GM10248 (cell line): Measurements from ENCODE around the gene CDKN2D.
"Not testable (repeated sequence)": the region's sequence is repeated elsewhere in the genome, so short reads cannot be mapped to it uniquely, and the experiment has no call there.

Source experiments
- CTCF ChIA-PET: fragments of 300-600 bp; sonication (Branson Sonifier 250); formaldehyde crosslinking; extraction: SDS; loops from one replicate; lab custom pipeline; 2021; ENCODE audit warnings: antibody characterized with exemption; lab: Yijun Ruan, JAX
- POLR2A ChIA-PET: fragments of 350-650 bp; sonication (Branson Sonifier 250); formaldehyde crosslinking; extraction: SDS; loops from one replicate; lab custom pipeline; 2020; ENCODE audit warnings: antibody characterized with exemption; lab: Yijun Ruan, JAX
- DNase-seq: peaks from one replicate; pipeline ENCODE4 v3.0.0; 2012; ENCODE audit errors: extremely low spot score
- TF ChIP-seq, protein P1 (sequence below): IDR thresholded peaks from 2 replicates; pipeline ENCODE4 v1.5.1; 2012; ENCODE audit warnings: mild to moderate bottlenecking, low read depth; ENCODE audit errors: extremely low read depth, missing control alignments, control extremely low read depth

The CDKN2D gene

GRCh38 chr19:10553943-10554381 is 14.8 kb downstream of the CDKN2D start:
- TF ChIP-seq, protein P1, sequence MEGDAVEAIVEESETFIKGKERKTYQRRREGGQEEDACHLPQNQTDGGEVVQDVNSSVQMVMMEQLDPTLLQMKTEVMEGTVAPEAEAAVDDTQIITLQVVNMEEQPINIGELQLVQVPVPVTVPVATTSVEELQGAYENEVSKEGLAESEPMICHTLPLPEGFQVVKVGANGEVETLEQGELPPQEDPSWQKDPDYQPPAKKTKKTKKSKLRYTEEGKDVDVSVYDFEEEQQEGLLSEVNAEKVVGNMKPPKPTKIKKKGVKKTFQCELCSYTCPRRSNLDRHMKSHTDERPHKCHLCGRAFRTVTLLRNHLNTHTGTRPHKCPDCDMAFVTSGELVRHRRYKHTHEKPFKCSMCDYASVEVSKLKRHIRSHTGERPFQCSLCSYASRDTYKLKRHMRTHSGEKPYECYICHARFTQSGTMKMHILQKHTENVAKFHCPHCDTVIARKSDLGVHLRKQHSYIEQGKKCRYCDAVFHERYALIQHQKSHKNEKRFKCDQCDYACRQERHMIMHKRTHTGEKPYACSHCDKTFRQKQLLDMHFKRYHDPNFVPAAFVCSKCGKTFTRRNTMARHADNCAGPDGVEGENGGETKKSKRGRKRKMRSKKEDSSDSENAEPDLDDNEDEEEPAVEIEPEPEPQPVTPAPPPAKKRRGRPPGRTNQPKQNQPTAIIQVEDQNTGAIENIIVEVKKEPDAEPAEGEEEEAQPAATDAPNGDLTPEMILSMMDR, result no peak
- peak; percentile 71 for DNase-seq
- CTCF ChIA-PET, result interaction anchor here (0.8 to 2.4 kb wide), 9 partner anchors 9 to 149 kb away, joined by 3 to 9 read pairs (median 4); no protein-coding TSS in a partner anchor
- POLR2A ChIA-PET, result interaction anchor here (0.5 kb wide), 1 partner anchor 111 kb away, joined by 4 read pairs; no protein-coding TSS in a partner anchor

DNA sequence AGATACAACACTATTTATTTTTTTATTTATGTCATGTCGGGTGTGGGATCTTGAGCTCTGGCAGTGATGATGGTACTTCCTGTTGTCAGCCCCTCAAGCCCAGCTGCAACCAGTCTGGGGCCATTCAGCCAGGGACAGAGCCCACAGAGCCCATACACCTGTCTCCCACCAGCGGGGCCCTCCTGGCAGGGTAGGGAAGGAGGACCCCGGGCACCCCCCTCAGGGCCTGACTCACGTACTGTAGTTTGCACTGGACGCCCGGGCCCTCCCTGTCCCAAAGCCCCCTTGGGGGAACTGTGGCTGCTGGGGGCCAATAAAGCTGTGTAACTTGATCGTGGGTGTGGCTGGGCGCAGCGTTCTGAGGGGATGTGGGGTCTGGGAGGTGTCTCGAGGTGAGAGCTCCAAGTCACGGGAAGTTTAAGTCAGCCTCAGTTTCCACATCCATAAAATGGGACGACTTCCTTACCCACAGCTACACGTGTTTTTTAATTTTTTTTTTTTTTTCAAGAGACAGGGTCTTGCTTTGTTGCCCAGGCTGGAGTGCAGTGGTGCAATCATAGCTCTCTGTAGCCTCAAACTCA is 15.6 kb downstream of the CDKN2D start:
- no peak for DNase-seq
- TF ChIP-seq, protein P1, result no peak
- ChIA-PET POLR2A (no interaction called here), CTCF (interaction anchor here (0.7 to 2.4 kb wide), 15 partner anchors 9 to 148 kb away, joined by 3 to 9 read pairs (median 4); no protein-coding TSS in a partner anchor)

DNA sequence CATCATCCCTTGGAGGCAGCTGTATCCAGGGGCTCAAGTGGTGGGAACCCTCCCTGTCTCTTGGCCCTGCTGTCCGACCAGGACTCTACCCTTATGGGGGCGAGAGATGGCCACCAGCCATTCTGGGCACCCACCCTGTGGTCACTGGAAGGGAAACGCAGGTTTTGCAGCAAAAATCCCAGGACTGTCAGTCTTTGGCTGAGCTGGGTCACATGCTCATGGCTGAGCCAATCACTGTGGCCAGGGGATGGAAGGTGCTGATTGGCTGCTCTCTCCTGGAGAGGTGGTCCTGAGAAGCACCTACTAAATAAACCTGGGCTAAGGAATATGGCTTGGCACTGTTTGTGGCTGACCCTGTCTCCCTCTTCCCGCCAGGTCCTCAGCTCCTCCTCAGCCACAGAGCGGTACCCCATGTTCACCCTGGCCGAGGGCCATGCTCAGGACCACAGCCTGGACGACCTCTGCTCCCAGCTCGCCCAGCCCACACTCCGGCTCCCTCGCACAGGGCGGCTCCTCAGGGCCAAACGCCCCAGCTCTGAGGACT is 16.2 kb downstream of the CDKN2D start:
- POLR2A ChIA-PET, result no interaction called here
- CTCF ChIA-PET, result interaction anchor here (0.7 to 2.4 kb wide), 13 partner anchors 10 to 148 kb away, joined by 3 to 9 read pairs (median 4); no protein-coding TSS in a partner anchor
- no peak for DNase-seq
- TF ChIP-seq, protein P1, result no peak

GRCh38 chr19:10551698-10552301 is 17.0 kb downstream of the CDKN2D start:
- no peak for DNase-seq
- CTCF ChIA-PET, result interaction anchor here (1.3 to 1.8 kb wide), 6 partner anchors 9 to 148 kb away, joined by 3 to 7 read pairs (median 4); no protein-coding TSS in a partner anchor
- POLR2A ChIA-PET, result interaction anchor here (0.5 kb wide), 1 partner anchor 154 kb away, joined by 9 read pairs; no protein-coding TSS in a partner anchor
- TF ChIP-seq, protein P1, result no peak

- POLR2A ChIA-PET, DNase-seq: not testable (repeated sequence)
- CTCF ChIA-PET, result interaction anchor here (1.3 kb wide), 2 partner anchors 17 to 21 kb away, joined by 3 read pairs; no protein-coding TSS in a partner anchor
Measured at GRCh38 chr19:10551006-10551405, 17.8 kb downstream of the CDKN2D start.

DNA sequence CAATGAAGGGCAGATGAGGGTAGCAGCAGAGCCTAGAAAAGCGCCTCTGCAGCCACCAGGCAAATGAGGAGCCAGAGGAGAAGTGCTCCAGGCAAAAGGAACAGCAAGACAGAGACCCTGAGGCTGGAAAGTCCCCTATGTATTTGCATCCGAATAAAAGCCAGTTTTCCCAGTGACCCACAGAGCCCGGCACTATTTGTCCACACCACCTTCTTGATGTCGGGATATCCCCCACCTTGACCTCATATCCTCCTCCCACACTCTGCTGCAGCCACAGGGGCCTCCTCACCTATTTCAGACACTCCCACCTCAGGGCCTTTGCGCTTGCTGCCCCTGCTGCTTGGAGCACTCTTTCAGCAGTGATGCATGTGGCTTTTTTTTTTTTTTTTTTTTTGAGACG is 18.4 kb downstream of the CDKN2D start:
- POLR2A ChIA-PET, result no interaction called here
- TF ChIP-seq, protein P1, result no peak
- DNase-seq, result no peak
- CTCF ChIA-PET, result interaction anchor here (1.3 kb wide), 1 partner anchor 22 kb away, joined by 3 read pairs; no protein-coding TSS in a partner anchor

GRCh38 chr19:10549733-10550132 is 19.0 kb downstream of the CDKN2D start:
- DNase-seq, result no peak
- TF ChIP-seq, protein P1, result no peak
- ChIA-PET POLR2A (no interaction called here), CTCF (no interaction called here)
